NCI-H2196 (cell line): ENCODE data around the gene SRCIN1.
"Not testable (repeated sequence)": the region's sequence is repeated elsewhere in the genome, so short reads cannot be mapped to it uniquely, and the experiment has no call there.

ENCODE experiments used
- DNase-seq: peaks from one replicate; lab custom pipeline; 2025; ENCODE audit not compliant: unreplicated experiment; lab: John Stamatoyannopoulos, UW

SRCIN1 gene

DNA sequence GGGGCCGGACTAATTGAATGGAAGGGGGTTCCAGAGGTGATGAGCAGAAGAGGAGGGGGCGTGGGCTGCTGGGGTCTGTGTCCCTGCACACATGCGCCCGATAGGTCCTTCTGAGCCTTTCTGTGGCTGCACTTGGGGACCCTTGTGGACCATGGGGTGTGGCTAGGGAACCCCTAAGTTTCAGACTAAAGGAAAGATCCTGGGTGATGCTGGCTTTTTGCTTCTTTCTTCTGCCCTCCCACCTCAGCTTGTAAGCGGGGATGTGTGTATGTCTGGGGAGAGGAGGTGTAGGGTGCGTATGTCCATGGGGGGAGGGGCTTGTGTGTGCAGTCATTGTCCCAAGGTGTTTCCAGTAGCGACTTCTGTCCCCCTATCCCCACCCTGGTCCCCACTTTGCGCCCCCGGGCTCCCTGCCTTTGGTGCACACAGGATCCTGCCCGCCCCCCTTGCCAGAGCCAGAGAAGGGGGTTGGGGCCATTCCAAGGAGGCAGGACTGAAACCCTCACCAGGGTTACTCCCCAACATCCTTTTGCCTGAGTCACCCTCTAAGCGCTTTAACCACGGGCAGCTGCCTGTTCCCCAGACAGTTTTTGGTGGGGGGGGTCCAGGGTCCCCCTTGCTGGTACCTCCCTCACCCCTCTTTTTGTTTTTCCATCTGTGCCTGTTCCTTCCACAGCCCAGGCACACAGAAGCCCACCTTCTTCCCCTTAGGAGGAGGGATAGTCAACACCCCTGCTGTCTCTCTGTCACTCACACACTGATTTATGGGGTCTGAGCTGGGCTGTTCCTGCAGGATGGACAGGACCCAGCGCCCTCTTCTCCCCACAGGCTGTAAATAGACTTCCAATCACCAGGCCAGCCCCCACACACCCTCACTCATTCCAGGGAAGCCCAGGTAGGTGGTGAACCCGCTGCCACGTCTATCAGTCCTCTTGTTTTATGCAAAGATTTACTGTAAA, 94.3 kb downstream of the SRCIN1 start:
- DNase-seq, result no peak

DNA sequence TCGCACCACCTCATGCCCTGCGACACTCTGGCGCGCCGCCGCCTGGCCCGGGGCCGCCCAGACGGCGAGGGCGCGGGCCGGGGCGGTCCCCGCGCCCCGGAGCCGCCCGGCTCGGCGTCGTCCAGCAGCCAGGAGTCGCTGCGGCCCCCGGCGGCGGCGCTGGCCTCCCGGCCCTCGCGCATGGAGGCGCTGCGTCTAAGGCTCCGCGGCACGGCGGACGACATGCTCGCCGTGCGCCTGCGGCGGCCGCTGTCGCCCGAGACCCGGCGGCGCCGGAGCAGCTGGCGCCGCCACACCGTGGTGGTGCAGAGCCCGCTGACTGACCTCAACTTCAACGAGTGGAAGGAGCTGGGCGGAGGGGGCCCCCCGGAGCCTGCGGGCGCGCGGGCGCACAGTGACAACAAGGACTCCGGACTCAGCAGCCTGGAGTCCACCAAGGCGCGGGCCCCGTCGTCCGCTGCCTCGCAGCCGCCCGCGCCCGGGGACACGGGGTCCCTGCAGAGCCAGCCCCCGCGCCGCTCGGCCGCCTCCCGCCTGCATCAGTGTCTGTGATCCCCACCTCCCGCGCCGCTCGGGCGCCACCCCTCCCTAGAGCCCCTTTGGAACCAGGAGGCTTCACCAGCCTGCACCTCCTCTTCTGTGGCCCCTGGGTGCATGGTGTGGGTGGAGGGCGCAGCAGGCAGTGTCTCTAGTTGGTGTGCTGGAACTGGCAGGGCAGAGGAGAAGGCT, 95.2 kb downstream of the SRCIN1 start:
- no peak for DNase-seq

DNA sequence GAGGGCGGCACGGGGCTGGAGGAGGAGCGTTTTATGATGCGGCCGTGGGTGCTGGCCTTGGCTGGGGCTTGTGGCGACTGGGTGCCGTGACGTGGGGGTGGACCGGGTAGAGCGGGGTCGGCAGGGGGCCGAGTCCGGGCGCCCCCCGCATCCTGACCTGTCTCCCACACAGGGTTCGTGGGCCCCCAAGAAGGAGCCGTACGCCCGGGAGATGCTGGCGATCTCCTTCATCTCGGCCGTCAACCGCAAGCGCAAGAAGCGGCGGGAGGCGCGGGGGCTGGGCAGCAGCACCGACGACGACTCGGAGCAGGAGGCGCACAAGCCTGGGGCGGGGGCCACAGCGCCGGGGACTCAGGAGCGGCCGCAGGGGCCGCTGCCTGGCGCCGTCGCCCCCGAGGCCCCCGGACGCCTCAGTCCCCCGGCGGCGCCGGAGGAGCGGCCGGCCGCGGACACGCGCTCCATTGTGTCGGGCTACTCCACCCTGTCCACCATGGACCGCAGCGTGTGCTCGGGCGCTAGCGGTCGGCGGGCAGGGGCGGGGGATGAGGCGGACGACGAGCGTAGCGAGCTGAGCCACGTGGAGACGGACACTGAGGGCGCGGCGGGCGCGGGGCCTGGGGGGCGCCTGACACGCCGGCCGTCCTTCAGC, 95.9 kb downstream of the SRCIN1 start:
- no peak for DNase-seq

DNA sequence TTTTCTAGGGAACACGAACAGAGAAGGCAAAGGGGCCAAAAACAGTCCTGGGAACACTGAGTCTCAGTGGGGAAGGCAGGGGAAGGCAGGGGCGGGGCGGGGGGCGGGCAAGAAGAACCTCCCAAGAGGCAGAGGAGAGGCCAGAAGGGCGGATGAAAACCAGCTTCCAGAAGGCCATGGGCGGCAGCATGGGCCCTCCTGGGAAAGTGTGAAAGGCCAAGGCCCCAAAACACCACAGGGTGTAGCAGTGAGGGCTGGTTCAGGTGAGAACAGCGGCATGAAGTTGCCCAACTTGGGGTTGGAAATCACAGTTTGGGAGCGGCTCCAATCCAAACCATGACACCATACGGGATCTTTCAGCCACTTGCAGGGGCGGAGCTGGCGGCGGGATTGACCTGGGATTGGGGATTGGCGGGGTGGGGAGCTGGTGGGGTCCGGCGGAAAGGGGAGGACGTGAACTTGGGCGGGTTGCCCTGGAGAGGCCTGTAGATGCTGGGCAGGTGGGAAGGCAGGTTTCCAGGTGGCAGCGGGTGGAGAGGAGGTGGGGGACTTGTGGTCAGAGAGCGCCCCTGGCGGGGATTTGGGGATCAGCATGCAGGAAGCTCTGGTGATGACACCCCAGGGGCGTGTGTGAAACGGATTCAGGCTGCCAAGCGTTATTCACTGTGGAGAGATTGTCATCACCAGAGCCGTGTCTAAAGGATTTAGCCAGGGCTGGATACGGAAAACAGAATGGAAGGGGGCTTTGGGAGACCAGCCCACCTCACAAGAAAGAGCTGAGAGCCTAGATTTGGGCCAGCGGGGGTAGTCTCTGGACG, 96.6 kb downstream of the SRCIN1 start:
- DNase-seq, result no peak

DNA sequence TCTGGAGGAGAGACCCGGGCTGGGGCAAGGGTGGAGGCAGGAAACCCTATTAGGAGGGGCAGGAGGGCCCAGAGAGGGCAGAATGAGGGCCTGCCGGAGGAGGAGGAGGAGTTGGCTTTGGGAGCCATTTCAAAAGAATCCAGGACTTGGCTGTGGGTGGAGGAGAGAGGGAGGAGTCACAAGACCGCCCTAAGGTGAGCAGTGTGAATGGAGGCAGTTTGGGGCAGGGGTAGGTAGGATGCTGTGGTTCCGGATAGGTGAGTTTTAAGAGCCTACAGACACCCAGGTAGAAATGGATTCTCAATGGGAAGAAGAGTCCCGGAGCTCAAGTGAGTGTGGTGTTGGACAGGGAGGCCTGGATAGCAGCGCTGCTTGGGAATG, 97.2 kb downstream of the SRCIN1 start:
- DNase-seq, result no peak

DNA sequence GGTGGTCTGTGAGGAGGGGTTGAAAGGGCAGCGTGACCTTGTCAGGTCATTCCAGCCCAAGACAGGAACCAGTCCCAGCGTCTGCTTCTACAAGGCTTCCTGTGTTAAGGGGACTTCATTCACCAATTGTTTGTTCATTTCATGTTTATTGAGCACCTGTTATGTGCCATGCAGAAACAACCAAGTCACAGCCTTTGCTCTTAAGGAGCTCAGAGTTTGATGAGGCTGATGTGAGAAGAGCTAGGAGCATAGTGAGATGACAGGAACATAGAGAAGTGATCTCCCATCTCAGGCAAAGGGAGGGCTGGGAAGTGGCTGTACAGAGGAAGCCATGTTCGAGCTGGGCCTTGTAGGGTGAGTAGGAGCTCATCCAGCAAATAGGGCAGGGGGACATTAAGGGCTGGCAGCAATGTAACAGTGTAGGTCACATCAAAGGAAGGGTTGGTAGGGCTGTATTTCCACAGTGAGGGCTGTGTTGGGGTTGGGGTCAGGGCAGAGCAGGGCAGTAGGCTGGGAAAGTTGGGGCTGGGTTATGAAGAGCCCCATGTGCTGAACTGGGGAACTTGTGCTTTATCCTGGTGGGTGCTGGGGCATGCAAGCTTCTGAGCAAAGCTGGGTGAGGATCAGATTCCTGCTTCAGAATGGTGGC, 97.7 kb downstream of the SRCIN1 start:
- no peak for DNase-seq

DNA sequence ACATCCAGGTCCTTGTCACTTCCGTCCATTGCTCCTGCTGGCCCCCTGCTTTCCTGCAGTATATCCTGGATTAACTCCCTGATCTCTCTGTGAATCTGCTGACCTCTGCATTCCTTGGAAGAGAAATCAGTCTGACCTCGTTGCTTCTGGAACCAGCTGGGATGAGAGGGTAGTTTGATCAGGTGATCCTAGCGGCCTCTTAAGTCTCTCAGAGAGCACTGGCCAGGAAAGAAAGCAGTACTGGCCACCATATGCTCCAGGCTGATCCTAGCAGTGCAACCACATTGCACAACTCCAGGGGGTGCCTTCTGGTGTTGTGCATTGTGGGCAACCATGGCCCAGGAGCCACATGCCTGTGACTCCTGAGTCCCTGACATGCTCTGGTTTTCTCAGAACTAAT, 98.3 kb downstream of the SRCIN1 start:
- DNase-seq, result no peak

DNA sequence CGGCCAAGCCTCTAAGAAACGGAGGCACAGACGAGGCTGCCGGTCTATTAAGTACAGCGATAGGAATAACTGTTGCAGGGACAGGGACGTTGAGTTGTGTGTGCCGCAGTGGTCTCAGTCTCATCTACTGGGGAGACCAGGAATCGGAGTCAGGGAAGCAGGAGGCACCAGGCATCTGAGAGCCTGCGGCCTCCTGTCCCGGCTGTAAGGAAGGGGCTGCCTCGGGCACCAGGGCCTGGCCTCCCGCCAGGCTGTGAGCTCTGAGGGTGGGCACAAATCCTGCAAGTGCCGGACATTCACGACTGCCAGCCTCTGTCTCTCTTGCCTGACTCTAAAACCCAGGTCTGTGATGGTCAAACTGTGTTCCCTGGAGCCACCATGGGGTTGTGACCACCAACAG, 101.5 kb downstream of the SRCIN1 start:
- no peak for DNase-seq

DNA sequence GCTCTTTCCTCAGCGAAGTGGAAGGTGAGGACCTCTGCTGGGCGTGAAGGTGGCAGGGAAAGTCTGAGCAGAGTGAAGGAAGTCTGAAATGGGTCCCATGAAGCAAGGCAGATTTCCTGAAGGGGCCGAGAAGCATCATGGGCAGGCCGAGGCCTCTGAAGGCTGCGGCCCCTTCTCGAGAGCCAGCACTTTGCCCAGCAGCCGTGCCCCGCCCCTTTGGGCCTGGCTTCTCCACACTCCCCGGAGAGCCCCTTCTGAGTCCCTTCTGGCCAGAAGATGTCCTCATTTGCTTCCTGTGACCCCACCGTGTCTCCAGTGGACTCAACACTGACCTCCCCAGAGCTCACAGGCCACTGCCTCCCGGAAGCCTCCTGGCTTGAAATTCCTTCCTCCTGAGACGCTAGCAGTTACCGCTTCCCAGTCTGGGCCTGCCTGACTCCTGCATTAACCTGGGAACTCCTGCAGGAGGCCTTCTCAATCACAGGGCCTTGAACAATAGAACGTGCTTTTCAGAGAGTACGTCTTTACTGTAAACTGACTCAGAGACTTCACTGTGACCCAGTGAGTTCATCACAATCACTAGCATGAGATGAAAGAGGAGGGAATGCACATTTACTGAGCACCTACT, 102.4 kb downstream of the SRCIN1 start:
- DNase-seq, result not testable (repeated sequence)

DNA sequence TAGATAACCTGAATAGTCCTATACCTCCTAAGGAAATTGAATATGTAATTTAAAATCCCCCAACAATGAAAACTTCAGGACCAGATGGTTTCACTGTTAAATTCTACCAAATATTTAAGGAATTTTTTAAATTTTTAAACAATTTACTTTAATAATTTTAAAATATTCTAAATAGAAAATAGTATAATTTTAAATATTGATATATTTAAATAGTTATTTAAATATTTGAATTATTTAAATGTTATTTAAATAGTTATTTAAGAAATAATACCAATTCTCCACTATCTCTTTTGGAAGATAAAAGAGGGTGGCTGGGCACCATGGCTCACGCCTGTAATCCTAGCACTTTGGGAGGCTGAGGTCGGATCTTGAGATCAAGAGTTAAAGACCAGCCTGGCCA, 104.0 kb downstream of the SRCIN1 start:
- DNase-seq, result not testable (repeated sequence)

DNA sequence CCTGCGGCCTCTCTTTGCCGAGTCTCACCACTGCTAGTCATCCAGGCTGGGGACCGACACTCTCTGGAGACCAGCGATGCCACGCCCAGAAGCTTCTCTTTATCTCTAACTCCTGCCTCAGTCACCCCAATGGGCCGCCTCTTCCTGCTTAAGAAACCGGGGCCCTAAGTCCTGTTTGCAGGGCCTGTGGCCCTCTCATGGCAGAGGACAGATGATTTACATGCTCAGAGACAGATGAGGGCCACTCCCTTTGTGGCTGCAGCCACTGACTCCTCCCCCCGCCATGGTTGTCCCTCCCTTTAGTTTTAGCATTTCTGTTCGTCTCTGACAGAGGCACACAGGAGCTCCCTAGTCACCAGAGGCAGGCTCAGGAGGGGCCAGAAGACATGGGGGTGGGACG, 106.5 kb downstream of the SRCIN1 start:
- DNase-seq, result not testable (repeated sequence)

DNA sequence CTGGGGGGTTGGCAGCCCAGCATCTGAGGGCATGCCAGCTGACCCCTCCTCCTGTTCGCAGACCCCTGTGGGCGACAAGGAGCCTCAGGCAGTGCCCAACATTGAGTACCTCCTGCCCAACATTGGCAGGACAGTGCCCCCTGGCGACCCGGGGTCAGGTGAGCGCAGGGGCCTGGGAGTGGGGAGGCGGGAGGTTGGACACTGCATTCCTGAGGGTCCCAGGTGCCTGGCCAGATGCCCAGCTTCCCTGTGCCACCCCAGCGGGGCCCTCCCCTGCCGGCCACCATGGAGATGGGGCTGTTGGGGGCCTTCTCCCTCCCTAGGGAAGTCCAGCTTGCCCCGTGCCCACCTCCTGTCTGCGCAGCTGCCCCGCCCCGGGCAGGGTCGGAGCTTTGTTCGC, 107.4 kb downstream of the SRCIN1 start:
- no peak for DNase-seq

DNA sequence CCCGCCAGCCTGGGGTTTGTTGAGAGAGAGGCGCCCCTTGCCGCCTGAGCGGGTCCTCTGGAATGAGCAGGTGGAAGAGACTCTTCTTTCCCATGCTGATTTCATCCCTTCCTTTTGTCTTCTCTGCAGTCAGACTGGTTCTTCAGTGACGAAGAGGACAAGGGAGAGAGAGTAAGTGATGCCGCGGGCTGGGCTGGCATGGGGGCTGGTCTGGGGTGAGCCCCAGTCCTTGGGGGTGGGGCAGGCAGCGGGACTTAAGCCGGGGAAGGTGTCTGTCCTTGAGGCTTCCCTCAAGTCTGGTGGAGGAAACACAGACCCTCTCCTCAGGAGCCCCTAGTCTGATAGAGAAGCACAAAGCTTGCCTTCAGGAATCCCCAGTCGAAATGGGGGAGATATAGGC, 108.1 kb downstream of the SRCIN1 start:
- DNase-seq, result not testable (repeated sequence)

DNA sequence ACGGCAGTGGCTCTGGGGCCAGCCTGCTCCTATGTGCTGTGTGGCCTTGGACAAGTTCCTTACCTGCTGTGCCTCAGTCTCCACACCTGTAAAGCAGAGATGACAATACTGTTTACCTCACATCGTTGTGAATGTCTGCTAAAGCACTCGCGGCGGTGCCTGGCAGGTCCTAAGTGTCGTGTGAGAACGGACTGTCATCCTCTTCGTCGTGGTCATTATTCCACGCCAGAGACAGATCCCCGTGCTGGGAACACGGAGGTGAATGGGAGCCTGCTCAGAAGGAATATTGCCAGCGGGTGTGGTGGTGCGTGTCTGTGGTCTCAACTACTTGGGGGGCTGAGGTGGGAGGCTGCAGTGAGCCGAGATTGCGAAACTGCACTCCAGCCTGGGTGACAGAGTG, 111.6 kb downstream of the SRCIN1 start:
- not testable (repeated sequence) for DNase-seq

DNA sequence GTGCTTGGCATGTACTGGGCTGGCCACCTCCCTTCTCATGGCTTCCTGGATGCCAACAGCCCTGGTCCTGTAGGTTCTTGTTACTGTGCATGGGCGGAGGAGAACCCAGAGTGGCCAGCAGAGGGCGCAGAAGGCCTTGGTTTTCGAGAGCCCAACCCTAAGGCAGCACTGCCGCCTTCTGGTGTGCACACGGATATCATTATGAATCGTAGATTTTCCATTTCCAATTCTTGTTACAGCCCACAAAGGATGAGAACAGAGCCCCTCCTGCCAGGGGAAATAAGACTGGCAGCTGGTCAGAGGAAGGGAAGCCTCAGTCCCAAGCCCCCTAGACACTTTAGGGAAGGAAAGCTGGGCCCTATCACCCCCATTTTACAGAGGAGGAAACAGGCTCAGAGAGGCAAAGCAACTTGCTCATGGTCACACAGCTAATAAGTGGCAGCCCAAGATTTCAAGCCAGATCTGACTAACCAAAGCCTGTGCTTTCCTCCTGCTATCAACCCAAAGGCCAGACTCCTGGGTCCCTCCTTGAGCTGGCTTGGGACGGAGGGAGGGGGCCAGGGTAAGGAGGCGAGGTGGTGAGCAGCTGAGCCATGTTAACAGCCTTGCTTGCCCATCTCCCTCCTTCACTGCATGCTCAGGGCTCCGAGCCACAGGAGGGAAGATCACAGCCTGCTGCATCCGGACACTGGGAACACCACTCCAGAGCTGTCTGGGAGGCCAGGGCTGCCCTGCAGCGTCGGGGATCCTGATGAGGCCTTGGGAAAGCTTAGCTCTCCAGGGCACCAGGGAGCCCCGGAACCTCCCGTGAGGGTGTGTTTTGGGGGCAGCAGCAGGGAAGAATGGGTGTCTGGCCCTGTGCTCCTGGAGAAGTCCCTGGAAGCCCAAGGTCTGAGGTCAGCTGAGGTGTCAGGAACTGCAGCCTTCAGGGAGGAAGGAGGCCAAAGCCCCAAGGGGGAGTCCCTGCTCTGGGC, 113.4 kb downstream of the SRCIN1 start:
- peak; percentile 72 for DNase-seq

DNA sequence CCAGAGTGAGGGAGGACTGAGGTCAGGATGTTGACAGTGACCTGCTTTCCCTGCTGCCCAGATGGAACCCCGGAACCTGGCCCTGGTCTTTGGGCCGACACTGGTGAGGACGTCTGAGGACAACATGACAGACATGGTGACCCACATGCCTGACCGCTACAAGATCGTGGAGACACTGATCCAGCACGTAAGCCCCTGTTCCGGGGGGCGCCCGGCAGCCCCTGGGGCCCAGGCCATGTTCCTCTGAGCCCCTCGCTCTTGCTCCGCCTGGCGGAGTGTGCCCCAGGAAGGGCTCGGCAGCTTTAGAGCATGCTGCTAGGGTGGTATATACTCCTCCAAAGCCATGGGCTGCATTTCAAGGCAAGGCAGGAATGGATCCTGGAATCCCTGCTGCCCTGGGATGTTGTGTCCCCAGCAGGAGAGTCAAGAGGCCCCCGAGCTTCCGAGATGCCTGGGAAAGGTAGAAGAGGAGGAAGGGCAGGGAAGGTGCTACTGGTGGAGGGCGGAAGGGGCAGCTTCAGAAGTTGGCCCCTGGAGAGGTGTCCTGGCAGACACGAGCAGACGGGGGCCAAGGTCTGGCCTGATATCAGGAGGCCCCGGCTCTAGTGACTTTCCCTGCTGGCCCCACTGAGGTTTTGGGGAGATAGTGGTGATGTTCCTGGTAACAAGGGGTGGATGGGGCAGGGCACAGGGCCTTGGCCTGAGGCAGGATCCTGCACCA, 114.2 kb downstream of the SRCIN1 start:
- not testable (repeated sequence) for DNase-seq

DNA sequence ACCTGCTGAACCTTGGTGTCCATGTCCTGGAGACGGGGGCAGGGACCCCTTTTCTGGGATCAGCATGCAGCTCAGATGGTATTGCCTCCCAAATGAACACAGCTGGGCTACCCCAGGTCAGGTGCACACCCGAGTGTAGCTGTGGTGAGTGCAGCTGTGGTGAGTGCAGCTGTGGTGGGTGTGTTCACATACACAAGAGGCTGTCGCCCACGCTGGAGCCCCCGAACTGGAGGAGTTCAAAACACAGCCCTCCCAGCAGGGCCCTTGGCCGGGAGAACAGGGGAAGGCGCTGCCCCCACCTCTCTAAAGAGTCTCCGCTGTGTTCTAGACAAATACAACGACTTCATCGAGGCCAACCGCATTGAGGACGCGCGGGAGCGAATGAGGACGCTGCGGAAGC, 116.0 kb downstream of the SRCIN1 start:
- DNase-seq, result not testable (repeated sequence)

DNA sequence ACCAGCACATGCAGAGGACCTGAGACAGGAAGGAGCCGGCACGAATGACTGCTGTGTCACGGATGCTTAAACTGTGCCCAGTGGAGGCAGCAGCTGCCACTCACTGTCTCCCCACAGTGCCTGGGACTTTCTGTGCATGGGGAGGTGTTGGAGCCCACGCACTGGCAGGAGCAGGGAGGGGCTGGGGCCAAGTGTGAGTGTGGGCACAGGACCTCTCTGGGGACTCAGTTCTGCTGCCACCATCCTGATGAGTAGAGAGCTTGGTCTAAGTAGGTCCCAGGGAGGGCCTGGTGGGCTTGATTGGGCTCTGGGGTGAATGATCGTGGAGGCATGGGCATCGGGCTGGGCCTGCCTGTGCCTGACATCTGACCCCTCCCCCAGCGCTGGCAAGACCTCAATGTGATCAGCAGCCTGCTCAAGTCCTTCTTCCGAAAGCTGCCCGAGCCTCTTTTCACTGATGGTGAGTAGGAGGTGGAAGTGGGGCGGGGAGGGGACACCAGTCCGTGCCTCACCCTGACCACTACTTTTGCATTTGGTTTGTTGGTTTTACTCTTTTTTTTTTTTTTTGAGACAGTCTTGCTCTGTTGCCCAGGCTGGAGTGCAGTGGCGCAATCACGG, 120.0 kb downstream of the SRCIN1 start:
- DNase-seq, result not testable (repeated sequence)
